Progenitor cell of endocrine pancreas (in vitro differentiated cells): Measurements from ENCODE around the gene INTS15. TPM values are rescaled to one million over a fixed set of nuclear protein-coding genes. Genes with fewer than 3 reads are reported as not detected.

Experiments
- DNase-seq: peaks from one replicate; pipeline ENCODE4 v3.0.0; 2021; ENCODE audit warnings: low spot score; ENCODE audit not compliant: unreplicated experiment
- H3K27ac Mint-ChIP-seq: 2 replicates; pipeline ENCODE4 v1.8.0; 2021; ENCODE audit warnings: mild to moderate bottlenecking, moderate library complexity, mixed read lengths
- H3K27me3 Mint-ChIP-seq: 2 replicates; pipeline ENCODE4 v1.8.0; 2021; ENCODE audit warnings: mixed read lengths
- H3K36me3 Mint-ChIP-seq: 2 replicates; pipeline ENCODE4 v1.8.0; 2022; ENCODE audit warnings: mixed read lengths; ENCODE audit not compliant: insufficient read depth
- H3K4me1 Mint-ChIP-seq: 2 replicates; pipeline ENCODE4 v1.8.0; 2021; ENCODE audit warnings: low read depth, mixed read lengths
- H3K4me3 Mint-ChIP-seq: 2 replicates; pipeline ENCODE4 v1.8.0; 2021; ENCODE audit warnings: low read depth, mild to moderate bottlenecking, moderate library complexity, mixed read lengths
- H3K9me3 Mint-ChIP-seq: 2 replicates; pipeline ENCODE4 v1.8.0; 2021; ENCODE audit warnings: low read depth, mixed read lengths
- CTCF ChIP-seq: fragments of 200-600 bp; sonication (generic); IDR thresholded peaks from one replicate; pipeline ENCODE4 v1.5.0; 2021; ENCODE audit warnings: antibody characterized with exemption, mild to moderate bottlenecking; ENCODE audit not compliant: unreplicated experiment
- total RNA-seq: library from RNA; stranded (reverse); gene quantifications from 2 replicates; pipeline ENCODE4 v1.2.1, GENCODE V29; 2021

Gene INTS15
- total RNA-seq, 1 donor from 2014 or later: 57.1 TPM

GRCh38 chr7:6650521-6651011, 60.7 kb downstream of the INTS15 start:
- peak overlapping the region; percentile 91 for H3K27ac Mint-ChIP-seq
- H3K27me3 Mint-ChIP-seq: no peaks in the 10 kb centered on the region
- H3K9me3 Mint-ChIP-seq: no peaks in the 10 kb centered on the region
- no peak for TF ChIP-seq CTCF
- no peaks in the 10 kb centered on the region for H3K4me1 Mint-ChIP-seq
- DNase-seq: no peak
- H3K36me3 Mint-ChIP-seq: peaks cover 32% of the 10 kb centered on the region
- H3K4me3 Mint-ChIP-seq: no peak overlapping the region

- H3K27ac Mint-ChIP-seq: peak overlapping the region; percentile 91
- H3K9me3 Mint-ChIP-seq: no peaks in the 10 kb centered on the region
- H3K4me3 Mint-ChIP-seq: no peak overlapping the region
- no peak for DNase-seq
- no peak for TF ChIP-seq CTCF
- peaks cover 32% of the 10 kb centered on the region for H3K36me3 Mint-ChIP-seq
- H3K27me3 Mint-ChIP-seq: no peaks in the 10 kb centered on the region
- H3K4me1 Mint-ChIP-seq: no peaks in the 10 kb centered on the region
Observed at GRCh38 chr7:6651851-6652445, 62.1 kb downstream of the INTS15 start.

GRCh38 chr7:6652446-6653011, 62.7 kb downstream of the INTS15 start:
- H3K4me1 Mint-ChIP-seq: no peaks in the 10 kb centered on the region
- no peak overlapping the region for H3K4me3 Mint-ChIP-seq
- peaks cover 32% of the 10 kb centered on the region for H3K36me3 Mint-ChIP-seq
- DNase-seq: no peak
- H3K27me3 Mint-ChIP-seq: no peaks in the 10 kb centered on the region
- TF ChIP-seq CTCF: no peak
- no peaks in the 10 kb centered on the region for H3K9me3 Mint-ChIP-seq
- no peak overlapping the region for H3K27ac Mint-ChIP-seq

DNA sequence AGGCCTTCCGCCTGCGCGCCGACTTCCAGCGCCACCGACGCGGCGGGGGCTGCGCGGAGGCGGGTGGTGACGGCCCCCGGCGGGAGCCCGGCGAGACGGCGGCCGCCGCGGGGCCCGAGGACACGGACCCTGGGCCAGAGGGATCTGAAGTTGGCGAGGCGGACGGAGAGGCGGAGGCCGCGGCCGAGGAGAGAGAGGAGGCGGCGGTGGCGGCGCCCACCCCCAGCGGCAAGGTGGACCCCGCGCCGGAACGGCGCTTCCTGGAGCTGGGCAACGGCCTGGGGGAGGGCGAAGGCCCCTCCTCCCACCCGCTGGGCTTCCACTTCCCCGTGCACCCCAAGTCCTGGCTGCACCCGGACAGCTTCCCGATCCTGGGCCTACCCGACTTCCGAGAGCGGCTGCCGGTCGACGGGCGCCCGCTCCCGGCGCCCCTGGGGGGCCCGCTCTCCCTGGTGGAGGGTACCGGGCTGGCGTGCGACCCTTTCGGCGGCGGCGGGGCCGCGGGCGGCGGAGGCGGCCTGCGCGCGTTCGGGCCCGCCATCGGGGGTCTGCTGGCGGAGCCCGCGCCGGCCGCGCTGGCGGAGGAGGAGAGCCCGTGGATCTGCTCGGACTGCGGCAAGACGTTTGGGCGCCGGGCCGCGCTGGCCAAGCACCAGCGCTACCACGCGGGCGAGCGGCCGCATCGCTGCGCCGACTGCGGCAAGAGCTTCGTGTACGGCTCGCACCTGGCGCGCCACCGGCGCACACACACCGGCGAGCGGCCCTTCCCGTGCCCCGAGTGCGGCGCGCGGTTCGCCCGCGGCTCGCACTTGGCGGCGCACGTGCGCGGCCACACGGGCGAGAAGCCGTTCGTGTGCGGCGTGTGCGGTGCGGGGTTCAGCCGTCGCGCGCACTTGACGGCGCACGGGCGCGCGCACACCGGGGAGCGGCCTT, 63.5 kb downstream of the INTS15 start:
- peaks cover 32% of the 10 kb centered on the region for H3K36me3 Mint-ChIP-seq
- no peaks in the 10 kb centered on the region for H3K9me3 Mint-ChIP-seq
- H3K27ac Mint-ChIP-seq: no peak overlapping the region
- H3K4me1 Mint-ChIP-seq: no peaks in the 10 kb centered on the region
- H3K27me3 Mint-ChIP-seq: no peaks in the 10 kb centered on the region
- H3K4me3 Mint-ChIP-seq: no peak overlapping the region
- no peak for TF ChIP-seq CTCF
- no peak for DNase-seq

DNA sequence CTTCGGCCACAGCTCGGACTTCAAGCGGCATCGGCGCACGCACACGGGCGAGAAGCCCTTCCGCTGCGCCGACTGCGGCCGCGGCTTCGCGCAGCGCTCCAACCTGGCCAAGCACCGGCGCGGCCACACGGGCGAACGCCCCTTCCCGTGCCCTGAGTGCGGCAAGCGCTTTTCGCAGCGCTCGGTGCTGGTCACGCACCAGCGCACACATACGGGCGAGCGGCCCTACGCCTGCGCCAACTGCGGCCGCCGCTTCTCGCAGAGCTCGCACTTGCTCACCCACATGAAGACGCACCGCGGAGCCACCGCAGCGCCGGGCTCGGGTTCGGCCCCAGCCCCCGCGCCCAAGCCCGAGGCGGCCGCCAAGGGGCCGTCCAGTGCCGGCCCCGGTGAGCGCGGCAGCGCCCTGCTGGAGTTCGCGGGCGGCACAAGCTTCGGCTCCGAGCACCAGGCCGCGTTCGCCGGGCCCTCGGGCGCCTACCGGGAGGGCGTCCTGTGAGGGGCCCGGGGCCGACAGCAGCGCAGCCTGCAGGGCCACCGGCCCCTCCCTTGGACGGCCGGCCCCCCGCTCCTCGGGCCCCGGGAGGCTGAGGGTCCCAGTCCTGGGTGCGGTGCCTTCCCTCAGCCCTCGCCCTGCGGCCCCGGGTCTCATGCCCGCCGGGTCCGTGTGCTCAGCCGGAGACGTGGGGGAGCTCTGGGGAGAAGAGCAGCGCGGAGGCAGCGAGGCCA, 64.5 kb downstream of the INTS15 start:
- Mint-ChIP-seq H3K4me3 (no peak overlapping the region), H3K36me3 (peaks cover 32% of the 10 kb centered on the region), H3K27me3 (no peaks in the 10 kb centered on the region), H3K27ac (no peak overlapping the region), H3K4me1 (peaks cover 1% of the 10 kb centered on the region), H3K9me3 (no peaks in the 10 kb centered on the region)
- TF ChIP-seq CTCF: no peak
- no peak for DNase-seq
